GM19328 (cell line): ENCODE results near the gene CFAP65.

Experiments used
- ATAC-seq: cut with Tn5 transposase; IDR thresholded peaks from one replicate; pipeline ENCODE4 v1.9.1; 2021; ENCODE audit warnings: mild to moderate bottlenecking, moderate library complexity; ENCODE audit not compliant: unreplicated experiment

The CFAP65 gene

GRCh38 chr2:219060821-219061791 lies 19.8 kb upstream of the CFAP65 start, which contains the start of gene IHH:
TSS of gene IHH (minus strand) at chr2:219060921. CDS start at chr2:219060467, 454 bp downstream.
- ATAC-seq, result no peak

DNA sequence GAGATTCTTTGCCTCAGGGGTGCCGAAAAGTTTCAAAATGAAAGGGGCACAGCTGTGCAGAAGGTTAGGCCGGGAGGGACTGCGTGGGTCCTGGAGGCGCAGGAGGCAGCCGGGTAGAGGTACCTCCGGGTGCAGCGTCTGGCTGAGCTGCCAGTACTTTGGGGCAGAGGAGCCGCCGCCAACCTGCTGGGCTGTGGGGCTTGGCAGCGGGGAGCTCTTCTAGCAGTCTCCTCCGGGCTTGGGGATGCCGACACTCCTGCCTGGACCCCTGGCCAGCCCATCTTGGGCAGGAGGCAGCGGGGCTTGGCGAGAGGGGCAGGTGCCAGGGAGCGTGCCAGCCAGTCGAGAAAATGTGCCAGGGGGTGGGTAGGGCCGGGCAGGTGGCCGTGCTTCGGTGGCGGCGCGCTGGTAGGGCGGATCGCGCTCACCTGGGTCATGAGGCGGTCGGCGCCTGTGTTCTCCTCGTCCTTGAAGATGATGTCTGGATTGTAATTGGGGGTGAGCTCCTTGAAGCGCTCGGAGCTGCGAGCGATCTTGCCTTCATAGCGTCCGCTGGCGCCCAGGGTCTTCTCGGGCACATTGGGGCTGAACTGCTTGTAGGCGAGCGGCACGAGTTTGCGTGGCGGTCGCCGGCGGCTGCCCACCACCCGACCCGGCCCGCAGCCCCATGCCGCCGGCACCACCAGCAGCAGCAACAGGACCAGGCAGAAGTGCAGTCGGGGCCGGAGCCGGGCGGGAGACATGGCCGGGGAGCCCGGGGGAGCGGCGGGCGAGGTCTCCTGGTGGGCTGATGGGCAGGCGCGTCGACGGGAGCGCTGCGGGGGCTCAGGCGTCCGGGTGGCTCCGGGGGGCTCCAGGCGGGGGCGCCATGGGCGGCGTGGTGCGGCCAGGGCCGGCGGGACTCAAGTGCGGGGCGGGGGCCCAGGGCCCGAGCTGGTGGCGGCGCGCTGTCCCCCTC lies 18.7 kb upstream of the CFAP65 start:
- ATAC-seq, result no peak

GRCh38 chr2:219059375-219059724 lies 18.0 kb upstream of the CFAP65 start:
- ATAC-seq, result no peak

DNA sequence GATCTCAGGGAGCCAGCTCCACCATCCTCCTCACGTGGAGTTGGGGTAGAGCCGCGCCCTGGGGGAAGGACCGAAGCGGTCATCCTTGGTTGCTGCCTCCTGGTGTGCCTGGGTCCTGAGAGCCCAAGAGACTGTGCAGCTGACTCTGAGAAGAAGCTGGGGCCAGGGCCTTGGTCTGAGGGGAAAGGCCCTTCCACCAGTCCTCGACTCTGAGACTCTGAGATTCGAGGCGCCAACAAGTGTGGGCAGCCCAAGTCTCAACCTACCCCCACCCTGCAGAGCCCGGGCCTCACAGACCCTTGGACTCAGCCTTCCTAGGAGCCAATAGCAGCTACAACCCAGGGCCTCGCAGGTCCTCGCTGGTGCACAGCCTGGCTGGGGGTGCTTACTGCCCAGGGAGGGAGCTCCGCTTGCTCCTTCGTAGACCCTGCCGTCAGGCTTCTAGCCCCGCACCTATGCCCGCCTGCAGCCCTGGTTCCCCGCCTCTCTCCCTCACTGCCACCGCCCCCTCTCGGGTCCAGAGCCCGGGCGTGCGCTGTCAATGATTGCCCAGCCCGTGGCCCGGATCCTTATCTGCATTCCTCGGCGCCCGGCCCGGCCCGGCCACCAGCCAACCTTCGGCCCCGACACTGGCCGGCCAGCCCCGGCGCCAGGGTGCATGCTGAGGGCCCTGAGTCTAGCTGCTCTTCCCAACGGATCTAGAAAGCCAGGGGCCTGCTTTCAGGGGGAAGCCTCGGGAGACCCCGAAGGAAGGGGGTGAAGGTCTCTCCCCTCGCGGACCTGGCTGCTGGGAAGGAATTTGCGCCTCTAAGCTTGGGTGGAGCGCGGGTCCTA lies 17.4 kb upstream of the CFAP65 start:
- ATAC-seq, result no peak

DNA sequence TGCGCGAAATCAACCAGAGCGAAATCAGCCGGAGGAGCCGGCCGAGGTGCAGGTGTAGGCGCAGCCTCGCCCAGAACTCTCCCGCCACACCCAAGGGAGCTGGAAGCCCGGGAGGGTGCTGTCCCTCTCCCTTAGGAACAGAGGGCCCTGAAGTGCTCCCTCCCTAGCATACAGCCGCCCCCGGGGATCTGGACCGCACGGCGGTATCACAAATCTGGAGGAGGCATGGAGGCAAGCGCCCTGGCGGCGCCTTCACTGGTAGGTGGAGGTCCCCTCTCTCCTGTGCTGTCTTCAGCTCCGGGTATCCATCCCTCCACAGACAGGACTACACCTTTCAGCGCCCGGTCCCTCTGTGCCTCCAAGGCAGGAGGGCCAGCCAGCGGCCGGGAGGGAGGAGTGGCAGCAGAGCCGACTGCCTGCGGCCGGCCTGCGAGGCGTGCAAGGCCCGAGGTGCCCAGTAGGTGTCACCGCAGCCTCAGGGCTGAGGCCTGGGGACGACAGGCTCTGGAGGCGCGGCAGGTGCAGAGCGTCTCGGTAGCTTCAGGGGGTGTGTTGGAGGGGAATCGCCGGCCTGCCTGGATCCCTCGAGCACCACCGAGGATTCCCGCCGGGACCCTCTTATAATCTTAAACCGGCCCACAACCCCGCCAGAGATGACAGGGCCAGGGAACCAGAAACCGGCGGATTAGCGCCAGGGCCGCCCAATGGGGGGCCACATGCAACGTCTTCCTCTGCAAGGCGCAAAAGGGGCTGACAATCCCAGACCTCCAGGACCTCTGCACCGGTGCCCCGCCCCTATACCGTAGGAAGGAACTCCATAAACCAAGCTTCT lies 16.6 kb upstream of the CFAP65 start:
- ATAC-seq, result peak; percentile 91

DNA sequence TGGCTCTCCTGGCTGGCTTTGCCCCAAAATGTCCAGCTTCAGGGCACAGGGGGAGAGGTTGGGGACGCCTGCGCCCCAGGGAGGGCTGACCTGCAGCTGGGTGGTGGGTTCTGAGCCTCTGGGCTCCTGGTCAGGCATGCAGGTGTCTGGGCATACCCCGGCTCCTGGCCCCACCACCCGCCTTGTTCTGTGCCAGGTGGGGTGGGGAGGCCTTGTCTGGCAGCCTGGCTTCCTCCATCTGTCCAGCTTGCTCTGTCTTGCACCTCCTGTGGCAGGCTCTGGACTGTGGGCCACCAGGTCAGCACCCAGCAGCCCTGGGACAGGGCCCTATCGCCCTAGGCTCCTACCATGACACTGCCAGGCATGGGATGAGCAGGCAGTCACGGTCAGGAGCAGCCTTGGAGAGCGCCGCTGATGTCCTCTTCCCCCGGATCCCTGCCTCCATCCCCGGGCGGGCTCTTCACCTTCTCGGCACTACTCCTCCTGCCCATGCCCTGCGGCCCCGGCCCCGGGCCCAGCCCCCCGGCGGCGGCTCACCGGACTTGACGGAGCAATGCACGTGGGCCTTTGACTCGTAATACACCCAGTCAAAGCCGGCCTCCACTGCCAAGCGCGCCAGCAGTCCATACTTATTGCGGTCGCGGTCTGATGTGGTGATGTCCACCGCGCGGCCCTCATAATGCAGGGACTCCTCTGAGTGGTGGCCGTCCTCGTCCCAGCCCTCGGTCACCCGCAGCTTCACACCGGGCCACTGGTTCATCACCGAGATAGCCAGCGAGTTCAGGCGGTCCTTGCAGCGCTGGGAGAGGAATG lies 15.8 kb upstream of the CFAP65 start:
- ATAC-seq, result no peak

DNA sequence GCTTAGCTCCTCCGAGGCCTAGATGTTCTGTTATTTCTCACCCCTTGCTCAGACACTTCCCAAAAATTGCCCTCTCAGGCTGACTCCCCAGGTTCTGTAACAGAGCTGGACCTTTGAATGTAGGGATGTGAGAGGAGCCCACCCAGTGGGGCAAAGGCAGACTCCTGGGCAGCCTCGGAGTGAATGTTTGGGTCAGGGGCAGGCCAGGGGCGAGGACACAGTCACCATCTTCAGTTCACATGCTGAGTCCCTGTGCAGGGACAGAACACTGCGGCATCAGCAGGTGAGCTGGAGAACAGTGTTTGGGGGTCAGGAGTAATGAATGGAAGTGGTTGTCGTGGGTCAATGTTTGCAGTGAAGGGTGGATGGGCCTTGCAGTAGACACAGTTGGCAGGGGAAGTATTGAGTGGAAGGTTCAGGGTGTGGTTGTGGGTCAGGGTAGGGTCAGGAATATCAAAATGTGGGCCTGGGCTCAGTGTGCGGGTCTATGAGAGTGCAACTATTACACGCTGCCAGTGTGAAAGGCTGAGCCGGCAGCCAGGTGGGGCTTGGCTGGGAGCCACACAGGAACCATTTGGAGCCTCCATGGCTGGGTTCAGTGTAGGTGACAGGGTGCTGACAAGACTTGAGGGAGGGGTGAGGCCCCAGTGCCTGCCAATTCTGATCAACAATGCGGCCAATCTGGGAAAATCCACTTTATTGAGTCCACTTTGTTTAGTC lies 15.0 kb upstream of the CFAP65 start:
- ATAC-seq, result no peak

DNA sequence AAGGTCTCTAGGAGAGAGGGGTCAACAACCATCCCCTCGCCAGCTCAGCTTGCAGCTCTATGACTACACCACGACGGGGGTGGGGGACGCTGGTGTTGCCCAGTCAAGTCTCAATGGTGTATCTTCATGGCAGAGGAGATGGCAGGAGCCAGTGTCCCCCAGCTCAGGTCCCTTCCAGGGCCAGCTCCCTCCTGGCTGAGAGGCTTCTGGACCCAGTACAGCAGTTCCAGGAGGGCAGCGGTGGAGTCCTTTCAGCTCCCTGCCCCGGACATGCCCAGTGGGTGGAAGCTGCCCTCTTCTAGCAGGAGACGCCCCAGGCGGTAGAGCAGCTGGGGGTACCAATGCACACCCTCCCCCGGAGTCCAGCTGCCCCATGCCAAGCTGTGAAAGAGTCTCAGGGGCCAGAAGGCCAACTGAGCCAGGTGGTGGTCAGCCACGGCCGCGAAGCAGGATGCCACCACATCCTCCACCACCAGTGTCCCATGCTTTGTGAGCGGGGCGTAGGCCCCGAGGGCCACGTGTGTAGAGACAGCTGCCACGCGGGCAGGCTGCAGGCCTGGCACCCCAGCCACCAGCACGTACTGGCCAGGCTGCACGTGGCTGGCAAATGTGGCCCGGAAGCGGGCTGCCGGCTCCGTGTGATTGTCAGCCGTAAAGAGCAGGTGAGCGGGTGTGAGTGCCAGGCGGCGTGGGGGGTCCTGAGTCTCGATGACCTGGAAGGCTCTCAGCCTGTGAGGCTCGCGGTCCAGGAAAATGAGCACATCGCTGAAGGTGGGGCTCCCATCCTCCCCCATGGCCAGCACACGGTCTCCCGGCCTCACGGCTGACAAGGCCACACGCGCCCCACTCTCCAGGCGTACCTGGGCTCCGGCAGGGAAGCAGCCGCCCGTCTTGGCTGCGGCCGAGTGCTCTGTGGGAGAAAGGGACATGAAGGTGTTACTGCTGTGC lies 13.9 kb upstream of the CFAP65 start:
- ATAC-seq, result no peak

DNA sequence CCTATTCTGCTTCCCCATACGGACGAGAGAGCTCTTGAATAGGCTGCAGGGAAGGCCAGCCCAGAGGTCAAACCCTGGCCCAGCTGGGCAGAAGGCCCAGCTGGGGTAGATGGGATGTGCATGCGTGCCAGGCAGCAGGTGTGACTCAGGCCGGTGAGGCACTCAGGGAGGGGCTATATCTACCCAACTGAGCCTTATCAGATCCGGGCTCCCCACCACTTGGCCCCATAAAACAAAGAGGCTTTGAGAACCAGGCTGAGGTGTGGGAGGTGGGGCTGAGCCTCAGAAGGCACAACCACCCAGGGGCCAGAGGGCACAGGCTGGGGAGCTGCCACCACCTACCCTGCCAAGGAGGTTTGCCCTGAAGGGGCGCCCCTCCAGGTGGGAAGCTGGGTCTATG lies 8.0 kb upstream of the CFAP65 start:
- ATAC-seq, result no peak

- ATAC-seq, result no peak
Measured at GRCh38 chr2:219045937-219046550, 4.7 kb upstream of the CFAP65 start.

- no peak for ATAC-seq
Measured at GRCh38 chr2:219042750-219043149, 1.4 kb upstream of the CFAP65 start.

DNA sequence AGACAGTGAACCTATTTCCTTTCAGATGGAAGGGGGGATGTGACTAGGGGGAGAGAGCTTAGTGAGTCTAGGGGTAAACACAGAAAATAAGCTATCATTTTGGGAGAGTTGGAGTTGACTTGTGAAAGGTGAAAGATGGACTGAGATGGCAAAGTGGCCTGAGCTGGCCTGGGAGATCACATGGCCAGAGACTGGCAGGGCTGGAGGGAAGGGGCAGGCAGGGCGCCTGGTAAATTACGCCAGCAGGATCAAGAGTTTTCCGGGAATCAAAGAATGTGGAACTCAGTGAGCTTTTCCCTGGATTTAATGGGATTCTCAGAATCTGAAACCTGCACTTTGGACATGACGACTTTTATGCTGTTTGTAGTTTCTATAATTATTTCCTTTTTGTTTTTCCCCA lies 841 bp upstream of the CFAP65 start:
- ATAC-seq, result no peak

DNA sequence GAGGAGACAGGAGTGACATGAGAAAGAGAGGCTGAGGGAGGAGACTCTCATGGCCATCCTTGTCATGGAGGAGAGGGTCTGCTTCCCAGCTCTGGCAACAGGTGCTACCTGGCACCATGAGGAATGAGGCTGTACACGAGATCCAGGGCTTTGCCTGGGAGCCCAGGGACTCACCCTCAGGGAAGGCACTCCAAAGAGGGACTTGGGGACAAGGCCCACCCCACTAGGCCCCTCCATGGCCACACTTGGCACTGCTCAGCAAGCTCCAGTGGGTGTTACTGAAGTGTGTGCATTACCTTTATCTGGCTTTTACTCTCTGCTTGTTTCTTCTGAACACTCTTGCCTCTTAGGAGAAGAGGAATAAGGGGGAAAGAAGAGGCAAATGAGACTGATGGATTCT lies 2.7 kb downstream of the CFAP65 start:
- no peak for ATAC-seq

DNA sequence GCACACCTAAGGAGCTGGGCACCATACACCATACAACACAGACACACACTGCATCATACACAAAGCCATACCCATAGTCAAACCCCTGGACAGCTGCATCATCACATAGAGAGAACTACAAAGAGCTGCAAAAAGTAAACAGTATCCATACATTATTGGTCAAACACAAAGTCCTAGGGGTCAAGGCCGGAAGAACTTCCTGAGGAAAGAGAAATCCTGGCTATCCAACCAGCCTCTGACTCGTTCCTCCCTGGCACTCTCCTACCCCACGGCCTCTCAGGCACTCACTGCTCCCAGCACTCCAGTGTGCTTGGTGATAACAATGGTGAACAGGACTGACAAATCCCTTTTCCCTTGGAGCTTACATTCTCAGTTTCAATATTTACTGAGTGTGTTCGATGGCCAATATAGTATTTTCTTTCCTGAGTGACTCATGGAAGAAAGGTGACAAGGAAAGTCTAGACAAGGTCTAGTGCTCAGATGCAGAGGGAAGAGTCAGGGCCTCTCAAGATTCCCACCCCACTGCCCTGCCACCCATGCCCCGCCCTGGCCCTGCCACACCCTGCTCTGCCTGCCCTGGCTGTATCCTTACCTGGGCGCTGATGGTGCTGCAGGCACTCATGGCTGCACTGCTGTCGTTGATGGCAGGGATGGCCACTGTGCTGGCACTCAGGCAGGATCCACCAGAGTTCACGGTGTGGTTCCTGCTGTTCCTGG lies 3.4 kb downstream of the CFAP65 start:
- no peak for ATAC-seq

GRCh38 chr2:219035942-219036341 lies 5.4 kb downstream of the CFAP65 start:
- no peak for ATAC-seq

DNA sequence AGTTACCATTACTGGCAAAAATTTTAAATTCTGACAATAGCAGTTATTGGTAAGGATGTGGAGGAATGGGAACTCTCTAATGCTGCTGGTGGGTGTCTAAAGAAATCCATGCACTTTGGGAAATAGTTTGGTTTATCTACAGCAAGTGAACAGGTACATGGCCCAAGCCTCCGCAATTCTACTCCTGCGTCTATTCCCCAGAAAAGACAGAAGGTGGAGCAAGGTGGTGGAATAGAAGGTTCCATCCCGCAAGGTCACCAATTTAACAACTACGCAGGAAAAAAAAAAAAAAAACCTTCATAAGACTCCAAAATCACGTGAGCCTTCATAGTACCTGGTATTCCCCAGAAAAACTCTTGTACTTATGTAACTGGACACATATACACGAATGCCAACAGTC lies 6.5 kb downstream of the CFAP65 start:
- no peak for ATAC-seq
